Activated gamma-delta T cell (primary cell): ENCODE data around the gene PDE8B.
"Not testable (repeated sequence)": the region's sequence is repeated elsewhere in the genome, so short reads cannot be mapped to it uniquely, and the experiment has no call there.

Source experiments
- DNase-seq: peaks from one replicate; lab custom pipeline; 2025; lab: John Stamatoyannopoulos, UW

PDE8B gene

DNA sequence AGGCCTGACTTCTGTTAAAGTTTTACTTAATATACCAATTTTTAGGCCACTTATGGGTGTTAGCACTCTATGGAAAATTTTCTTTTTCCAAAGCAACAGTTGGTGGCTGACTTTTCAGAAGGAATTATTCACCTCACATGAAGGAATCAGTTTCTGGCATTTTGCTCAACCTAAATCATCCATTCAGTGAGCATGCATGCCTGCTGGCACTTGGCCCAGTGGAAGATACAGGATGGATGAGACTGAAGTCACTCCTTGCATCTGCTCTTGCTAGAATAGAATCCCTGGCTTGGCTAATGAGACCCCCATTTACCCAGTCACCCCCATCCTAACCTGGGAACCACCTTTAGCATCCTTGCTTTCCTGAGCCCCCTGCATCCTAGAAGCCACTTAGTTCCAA lies 149.9 kb downstream of the PDE8B start:
- DNase-seq = no peak

DNA sequence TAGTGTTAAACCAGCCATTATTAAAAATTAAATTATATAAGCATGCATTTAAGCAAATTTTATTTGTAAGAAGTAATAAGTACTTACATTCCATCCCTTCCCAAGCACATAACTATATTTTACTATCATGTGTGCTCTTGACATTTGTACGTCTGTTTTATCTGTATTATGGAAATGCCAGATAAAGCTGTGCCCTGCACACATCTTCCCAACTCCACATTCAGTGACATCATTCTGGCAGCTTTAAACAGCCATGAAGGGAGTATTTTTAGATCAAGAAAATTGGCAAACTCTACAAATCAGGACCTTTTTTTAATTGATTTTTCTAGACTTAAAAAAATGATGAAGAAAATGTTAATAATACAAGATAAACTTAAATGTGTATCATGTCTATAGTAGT lies 150.5 kb downstream of the PDE8B start:
- no peak for DNase-seq

- no peak for DNase-seq
Observed at GRCh38 chr5:77366717-77367500, 156.4 kb downstream of the PDE8B start.

DNA sequence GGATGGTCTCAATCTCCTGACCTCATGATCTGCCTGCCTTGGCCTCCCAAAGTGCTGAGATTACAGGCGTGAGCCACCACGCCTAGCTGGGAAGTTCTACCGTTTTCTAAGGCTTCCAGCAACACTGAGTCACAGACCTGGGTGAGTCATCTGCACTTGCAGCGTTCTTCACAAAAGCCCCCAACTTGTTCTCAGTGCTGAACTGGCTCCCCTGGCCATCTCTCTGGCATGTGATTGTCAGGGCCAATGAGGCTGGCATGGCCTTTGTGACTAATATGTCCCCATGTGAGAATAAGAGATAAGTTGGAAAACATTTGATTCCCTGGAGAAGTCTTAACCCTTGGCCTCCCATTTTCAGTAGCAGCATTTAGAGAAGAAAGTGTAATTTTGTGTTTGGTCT lies 157.3 kb downstream of the PDE8B start:
- no peak for DNase-seq

DNA sequence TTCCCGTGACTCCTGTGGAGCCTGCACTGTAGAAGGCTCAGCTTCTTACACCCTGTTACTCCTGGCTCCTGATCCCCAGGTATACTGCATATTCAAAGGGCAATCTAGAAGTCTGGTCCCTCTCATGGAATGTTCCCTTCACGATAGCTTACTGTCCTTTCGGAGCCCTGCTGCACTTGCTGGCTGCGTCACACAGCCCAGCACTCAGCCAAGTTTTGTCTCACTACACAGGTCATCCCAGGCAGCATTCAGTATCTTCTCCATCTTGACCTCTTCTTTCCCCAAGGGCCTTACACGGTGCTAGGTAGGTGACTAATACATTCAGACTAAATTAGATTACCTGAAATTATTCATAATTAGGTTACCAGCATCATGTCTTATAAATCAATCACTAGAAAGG lies 157.9 kb downstream of the PDE8B start:
- DNase-seq = no peak

- DNase-seq = no peak
Observed at GRCh38 chr5:77369566-77369965, 159.1 kb downstream of the PDE8B start.

DNA sequence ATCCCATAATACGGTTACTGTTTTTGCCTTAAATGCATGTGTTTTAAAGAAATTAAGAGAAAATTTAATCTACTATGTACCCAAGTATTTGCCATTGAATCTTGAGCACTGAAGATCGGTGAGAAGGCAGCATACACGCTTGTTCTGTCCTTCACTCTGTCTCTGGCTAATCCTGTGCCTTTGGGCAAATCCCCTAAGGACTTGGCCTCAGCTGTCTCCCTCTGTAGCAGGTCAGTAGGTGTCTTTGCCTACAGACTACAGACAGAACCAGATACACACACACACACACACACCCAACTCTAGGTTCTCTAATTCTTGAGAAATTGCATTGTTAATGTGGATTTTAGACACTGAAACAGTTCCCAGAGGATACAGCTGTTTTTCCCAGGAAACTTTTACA lies 164.2 kb downstream of the PDE8B start:
- no peak for DNase-seq

DNA sequence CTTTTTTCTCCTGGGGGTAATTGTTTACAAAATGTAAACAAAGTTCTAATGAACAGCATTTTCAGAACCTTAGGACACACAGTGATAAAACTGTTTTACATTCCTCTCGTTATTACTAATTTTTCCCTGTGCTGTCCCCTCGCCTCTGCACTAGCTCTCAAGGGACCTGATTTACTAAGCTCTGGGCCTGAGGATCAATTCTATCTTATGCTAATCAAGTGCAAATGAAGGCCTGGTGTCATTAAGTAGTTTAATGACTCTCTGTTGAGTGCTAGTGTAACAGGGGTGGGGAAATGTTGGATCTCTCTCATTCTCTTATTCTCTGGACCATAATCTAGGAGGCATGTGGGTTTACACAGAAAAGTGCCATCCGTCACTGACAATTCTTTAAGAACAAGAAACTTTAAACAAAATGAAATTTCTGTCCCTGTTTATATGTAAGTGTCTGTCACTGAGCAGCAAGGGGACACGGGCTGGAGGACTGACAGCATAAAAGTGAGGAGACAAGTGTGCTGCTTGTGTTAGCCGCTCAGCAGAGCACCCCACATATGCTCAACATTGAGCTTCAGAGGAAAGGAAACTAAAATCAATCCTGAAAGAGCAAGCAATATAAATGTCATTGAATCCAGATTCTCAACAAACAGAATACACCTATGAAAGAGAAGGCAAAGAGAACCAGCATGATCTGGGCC lies 166.3 kb downstream of the PDE8B start:
- no peak for DNase-seq

DNA sequence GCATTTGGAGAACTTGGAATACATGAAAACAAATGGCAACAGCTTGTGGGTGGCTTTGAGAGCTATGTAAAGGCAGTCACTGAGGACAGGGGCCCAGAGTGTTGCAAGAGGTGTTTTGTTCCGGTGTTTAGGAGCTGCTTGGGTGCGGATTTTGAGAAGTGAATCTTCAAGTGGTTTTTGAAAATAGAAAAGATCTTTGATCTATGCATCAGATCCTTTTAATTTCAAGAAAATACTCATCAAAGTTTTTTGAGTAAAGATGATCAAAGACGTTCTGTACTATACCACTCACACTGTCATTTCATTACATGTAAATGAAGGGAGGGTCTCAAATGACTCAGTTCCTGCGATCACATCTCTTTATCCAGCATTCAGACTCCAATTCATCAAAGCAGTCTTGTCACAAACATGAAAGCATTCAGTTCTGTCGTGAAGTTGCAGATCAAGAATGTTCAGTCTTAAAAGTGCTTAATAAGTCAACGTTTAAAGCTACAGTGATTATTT lies 169.1 kb downstream of the PDE8B start:
- DNase-seq = no peak

DNA sequence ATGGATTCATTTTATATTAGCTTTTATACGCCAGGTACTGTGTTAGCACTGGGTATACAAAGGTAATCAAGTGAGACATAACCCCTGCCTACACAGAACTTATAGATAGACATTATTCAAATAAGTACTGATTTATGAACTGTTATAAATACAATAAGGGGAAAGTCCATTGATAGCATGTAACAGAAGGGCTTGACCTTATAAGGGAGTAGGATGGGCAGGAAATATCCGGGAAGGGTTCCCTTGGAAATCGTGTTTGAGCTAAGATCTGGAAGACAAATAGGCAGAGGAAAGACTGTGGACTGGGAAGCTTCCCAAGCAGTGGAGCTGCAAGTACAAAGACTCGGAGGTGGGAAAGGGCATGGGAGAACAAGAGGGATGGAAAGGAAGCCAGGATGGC lies 170.2 kb downstream of the PDE8B start:
- no peak for DNase-seq

DNA sequence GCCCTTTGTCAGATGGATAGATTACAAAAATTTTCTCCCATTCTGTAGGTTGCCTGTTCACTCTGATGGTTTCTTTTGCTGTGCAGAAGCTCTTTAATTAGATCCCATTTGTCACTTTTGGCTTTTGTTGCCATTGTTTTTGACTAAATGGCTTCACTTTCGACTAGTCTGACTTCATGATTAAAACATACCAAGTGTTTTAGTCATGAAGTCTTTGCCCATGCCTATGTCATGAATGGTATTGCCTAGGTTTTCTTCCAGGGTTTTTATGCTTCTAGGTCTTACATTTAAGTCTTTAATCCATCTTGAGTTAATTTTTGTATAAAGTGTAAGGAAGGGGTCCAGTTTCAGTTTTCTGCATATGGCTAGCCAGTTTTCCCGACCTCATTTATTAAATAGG lies 172.9 kb downstream of the PDE8B start:
- DNase-seq = not testable (repeated sequence)

DNA sequence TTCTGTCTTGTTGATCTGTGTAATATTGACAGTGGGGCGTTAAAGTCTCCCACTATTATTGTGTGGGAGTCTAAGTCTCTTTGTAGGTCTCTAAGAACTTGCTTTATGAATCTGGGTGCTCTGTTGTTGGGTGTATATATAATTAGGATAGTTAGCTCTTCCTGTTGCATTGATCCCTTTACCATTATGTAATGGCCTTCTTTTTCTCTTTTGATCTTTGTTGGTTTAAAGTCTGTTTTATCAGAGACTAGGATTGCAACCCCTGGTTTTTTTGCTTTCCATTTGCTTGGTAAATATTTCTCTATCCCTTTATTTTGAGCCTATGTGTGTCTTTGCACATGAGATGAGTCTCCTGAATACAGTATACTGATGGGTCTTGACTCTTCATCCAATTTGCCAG lies 175.9 kb downstream of the PDE8B start:
- DNase-seq = not testable (repeated sequence)

GRCh38 chr5:77389746-77390145 lies 179.3 kb downstream of the PDE8B start:
- no peak for DNase-seq

DNA sequence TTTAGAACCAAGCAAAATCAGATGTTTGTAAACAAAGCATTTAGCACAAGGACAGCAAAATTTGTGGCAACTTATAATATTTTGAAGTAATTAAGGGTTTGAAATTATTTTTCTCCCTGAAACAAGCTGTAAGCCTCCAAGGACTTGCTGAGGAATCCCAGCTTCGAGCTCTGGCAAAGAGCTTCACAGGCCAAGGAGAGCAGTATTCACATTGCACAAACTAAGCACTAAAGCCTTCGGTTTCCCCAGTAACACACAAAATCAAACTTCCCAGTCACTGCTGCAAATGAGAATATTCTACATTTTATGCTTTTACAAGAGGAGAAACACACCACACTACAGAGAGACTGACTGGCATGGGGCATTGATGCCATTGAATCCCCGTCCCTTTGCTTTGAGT lies 179.7 kb downstream of the PDE8B start:
- DNase-seq = no peak

GRCh38 chr5:77390795-77391194 lies 180.3 kb downstream of the PDE8B start:
- no peak for DNase-seq

DNA sequence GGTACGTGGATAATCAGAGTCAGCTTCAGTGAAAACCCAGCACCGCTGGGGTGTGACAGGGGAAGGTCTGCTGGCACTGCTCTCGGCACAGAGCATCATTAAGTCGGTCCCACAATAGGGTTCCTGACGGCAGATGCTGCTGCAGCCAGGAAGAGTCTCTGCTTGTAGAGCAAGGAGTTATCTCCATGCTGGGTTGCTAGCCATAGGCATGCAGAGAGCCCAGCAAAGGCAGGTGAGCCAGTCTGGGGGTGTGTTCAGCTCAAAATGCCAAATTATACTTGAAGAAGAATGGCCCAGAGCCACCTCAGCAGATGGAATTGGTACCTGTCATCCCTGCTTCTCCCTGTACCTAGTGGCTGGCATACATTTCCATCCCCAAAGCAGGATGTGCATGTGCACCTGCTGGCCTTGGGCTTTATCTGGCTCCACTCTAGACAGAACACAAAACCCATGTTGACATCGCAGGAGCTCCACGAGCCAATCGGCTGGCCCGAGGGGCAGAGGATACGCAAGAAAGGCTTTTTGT lies 180.8 kb downstream of the PDE8B start:
- no peak for DNase-seq

GRCh38 chr5:77394064-77394715 lies 183.7 kb downstream of the PDE8B start:
- DNase-seq = no peak

DNA sequence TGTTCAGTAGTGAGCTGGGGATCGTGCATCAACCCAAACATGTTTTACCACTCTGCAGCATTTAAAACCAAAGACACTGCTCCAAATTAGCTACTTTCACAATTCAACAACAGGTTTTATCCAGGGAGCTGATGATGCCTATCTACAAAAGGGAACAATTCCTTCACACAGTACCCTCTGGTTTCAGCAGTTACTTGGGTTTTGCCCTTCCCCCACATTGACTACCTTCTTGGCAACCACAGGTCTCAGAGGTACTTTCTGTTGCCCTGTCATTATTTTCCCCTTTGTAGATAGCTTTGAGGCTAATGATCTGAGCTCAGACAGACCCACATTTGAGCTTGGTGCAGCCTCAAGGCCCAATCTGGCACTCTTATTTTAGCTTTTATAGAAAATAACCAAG lies 185.5 kb downstream of the PDE8B start:
- DNase-seq = no peak

DNA sequence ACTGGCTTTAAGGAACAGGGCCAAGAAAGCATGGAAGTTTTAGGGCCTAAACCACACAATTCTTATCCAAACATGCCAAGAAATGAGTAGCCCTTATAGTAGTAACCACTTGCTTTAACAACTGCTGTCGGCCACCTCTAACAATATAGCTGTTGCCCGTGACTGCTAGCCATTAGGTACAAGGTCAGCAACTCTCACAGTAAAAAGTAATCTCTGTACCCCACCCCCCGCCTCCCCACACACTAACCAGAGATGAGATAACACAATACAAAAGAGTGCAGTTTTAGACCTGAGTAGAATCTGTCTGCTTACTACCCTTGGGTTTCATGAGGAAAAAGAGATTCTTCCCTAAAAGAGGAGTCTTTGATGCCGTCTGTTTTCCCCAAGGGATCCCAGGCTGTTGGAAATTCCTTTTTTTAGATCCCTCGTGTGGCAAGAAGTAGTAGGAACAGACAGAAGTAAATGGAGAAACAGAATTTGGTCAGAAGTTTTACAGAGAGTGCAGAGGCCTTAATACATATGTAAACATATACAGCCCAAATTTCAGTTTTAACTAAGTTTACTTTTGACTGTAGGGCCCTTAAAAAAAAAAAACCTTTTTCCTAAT lies 187.3 kb downstream of the PDE8B start:
- DNase-seq = no peak

DNA sequence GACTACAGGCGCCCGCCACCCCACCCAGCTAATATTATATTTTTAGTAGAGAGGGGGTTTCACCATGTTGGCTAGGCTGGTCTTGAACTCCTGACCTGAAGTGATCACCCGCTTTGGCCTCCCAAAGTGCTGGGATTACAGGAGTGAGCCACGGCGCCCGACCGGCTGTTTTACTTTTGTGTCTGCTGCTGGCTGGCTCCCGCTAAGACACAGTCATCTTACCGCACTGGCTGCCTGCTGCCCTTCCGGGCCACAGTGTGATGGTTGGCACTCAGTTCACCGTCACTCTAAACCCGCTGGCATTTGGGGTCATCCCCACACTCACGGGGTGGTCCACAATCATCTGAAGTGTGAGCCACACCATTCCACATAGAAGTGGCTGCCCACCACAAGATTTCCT lies 188.0 kb downstream of the PDE8B start:
- DNase-seq = no peak

GRCh38 chr5:77398896-77399295 lies 188.4 kb downstream of the PDE8B start:
- no peak for DNase-seq

GRCh38 chr5:77400645-77401044 lies 190.2 kb downstream of the PDE8B start:
- DNase-seq = no peak
